ENCODE results near the gene SVBP.

DNA sequence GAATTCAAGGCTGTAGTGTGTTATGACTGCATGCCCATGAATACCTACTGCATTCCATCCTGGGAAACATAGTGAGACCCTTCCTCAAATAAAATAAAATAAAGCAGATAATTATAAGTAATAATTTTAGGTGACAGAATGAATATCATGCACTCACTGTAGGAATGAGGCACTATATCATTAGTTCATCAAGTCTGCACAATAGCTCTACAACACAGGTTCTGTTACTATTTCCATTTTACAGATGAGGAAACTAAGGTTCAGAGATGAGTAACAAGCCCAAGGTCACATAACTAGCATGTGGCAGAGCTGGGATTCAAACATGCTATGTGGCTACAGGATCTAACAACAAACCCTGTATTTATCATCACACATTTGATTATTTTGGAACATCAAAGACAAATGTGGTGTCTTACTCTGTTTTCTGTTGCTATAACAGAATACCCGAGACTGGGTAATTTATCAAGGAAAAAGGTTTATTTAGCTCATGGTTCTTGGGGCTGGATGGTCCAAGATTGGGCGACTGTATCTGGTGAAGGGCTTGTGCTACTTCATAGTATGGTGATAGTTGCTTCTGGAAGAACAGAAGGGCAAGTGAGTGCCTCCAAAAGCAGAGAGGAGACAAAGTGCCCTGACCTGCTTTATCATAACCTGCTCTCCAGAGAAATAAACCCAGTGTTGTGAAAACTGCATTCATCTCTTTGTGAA is 24.4 kb upstream of the SVBP start:
- TF ChIP-seq, protein P1, sequence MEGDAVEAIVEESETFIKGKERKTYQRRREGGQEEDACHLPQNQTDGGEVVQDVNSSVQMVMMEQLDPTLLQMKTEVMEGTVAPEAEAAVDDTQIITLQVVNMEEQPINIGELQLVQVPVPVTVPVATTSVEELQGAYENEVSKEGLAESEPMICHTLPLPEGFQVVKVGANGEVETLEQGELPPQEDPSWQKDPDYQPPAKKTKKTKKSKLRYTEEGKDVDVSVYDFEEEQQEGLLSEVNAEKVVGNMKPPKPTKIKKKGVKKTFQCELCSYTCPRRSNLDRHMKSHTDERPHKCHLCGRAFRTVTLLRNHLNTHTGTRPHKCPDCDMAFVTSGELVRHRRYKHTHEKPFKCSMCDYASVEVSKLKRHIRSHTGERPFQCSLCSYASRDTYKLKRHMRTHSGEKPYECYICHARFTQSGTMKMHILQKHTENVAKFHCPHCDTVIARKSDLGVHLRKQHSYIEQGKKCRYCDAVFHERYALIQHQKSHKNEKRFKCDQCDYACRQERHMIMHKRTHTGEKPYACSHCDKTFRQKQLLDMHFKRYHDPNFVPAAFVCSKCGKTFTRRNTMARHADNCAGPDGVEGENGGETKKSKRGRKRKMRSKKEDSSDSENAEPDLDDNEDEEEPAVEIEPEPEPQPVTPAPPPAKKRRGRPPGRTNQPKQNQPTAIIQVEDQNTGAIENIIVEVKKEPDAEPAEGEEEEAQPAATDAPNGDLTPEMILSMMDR (IDR thresholded peaks at IDR 0.05; ENCODE audit: extremely low read depth in 1 of 2, insufficient read depth in 1 of 2, low read depth in 1 of 2, low read length in 2 of 2) = no peak
- TF ChIP-seq GATA2 (IDR thresholded peaks at IDR 0.05; ENCODE audit: insufficient read depth, insufficient read length, low read depth, low read length) (no peak), EZH2 (IDR thresholded peaks at IDR 0.05; ENCODE audit: borderline replicate concordance, low read depth, low read length, severe bottlenecking) (no peak), MYC (IDR thresholded peaks at IDR 0.05; ENCODE audit: low read depth, low read length) (no peak), POLR2A (IDR thresholded peaks at IDR 0.05; ENCODE audit: low read depth, low read length) (no peak)
